Natural killer cell (primary cell): ENCODE measurements around the gene AKT1. TPM values are rescaled to one million over a fixed set of nuclear protein-coding genes. Genes with fewer than 3 reads are reported as not detected.
"Not testable (repeated sequence)": the region's sequence is repeated elsewhere in the genome, so short reads cannot be mapped to it uniquely, and the experiment has no call there.

ENCODE experiments used
- ATAC-seq, 3 donors: fragments of 150-1000 bp in 2 of 3; fragments of 200-7000 bp in 1 of 3; cut with Tn5 transposase; 1 replicate in 1 of 3; 2 replicates in 2 of 3; pipeline ENCODE4 v1.10.0; 2021; ENCODE audit warnings: mild to moderate bottlenecking in 2 of 3, moderate library complexity in 2 of 3
- DNase-seq, 2 donors: peaks; one replicate each; pipeline versions ENCODE4 v3.0.0 to v3.0.0-alpha.2; 2013 to 2021; ENCODE audit warnings: mixed read lengths in 1 of 2
- H3K27ac ChIP-seq: one replicate; pipeline ENCODE4 v1.5.1; 2013; ENCODE audit warnings: mild to moderate bottlenecking, low read length
- H3K27me3 ChIP-seq: one replicate; pipeline ENCODE4 v1.6.1; 2013; ENCODE audit warnings: low read length; ENCODE audit not compliant: control insufficient read depth, insufficient read depth
- H3K36me3 ChIP-seq: one replicate; pipeline ENCODE4 v1.6.1; 2013; ENCODE audit warnings: low read length; ENCODE audit not compliant: control insufficient read depth, insufficient read depth
- H3K4me1 ChIP-seq: one replicate; pipeline ENCODE4 v1.6.1; 2013; ENCODE audit warnings: low read length; ENCODE audit not compliant: control insufficient read depth, insufficient read depth
- H3K4me3 ChIP-seq: one replicate; pipeline ENCODE4 v1.5.1; 2013; ENCODE audit warnings: low read length
- H3K9me3 ChIP-seq: one replicate; pipeline ENCODE4 v1.6.1; 2013; ENCODE audit warnings: low read length; ENCODE audit not compliant: control insufficient read depth, insufficient read depth
- H3K27ac Mint-ChIP-seq, 2 donors: one replicate each; pipeline ENCODE4 v1.8.0; 2022; ENCODE audit warnings: mild to moderate bottlenecking in 2 of 2, mixed read lengths in 2 of 2, moderate library complexity in 1 of 2
- H3K27me3 Mint-ChIP-seq, 2 donors: one replicate each; pipeline ENCODE4 v1.8.0; 2022; ENCODE audit warnings: low read depth in 2 of 2, mixed read lengths in 2 of 2
- H3K36me3 Mint-ChIP-seq: one replicate; pipeline ENCODE4 v1.8.0; 2022; ENCODE audit warnings: mixed read lengths
- H3K4me1 Mint-ChIP-seq, 2 donors: one replicate each; pipeline ENCODE4 v1.8.0; 2022; ENCODE audit warnings: mixed read lengths in 2 of 2
- H3K4me3 Mint-ChIP-seq: one replicate; pipeline ENCODE4 v1.8.0; 2022; ENCODE audit warnings: mild to moderate bottlenecking, moderate library complexity, mixed read lengths
- H3K9me3 Mint-ChIP-seq, 2 donors: one replicate each; pipeline ENCODE4 v1.8.0; 2022; ENCODE audit warnings: mixed read lengths in 2 of 2
- WGBS: methylation state at CpG from one replicate; pipeline ENCODE4 v1.1.7; 2013; ENCODE audit warnings: missing lambda C conversion rate; ENCODE audit not compliant: insufficient coverage; 5-methylcytosine and 5-hydroxymethylcytosine counted together
- intact Hi-C: fragments of 100-400 bp; cut with micrococcal nuclease; formaldehyde crosslinking; loops from one replicate; pipeline ENCODE4 v1.14.2; 2022
- total RNA-seq, 4 donors: library from RNA; stranded (reverse); fragments of 120-200 nt in 1 of 4; gene quantifications; one replicate each; pipeline versions ENCODE4 v1.2.3 to v1.2.4, GENCODE V29; 2013 to 2022
- TF ChIP-seq, protein P1 (sequence below): fragments of 200-600 bp; IDR thresholded peaks from one replicate; pipeline ENCODE4 v1.8.0; 2022; ENCODE audit warnings: antibody characterized with exemption

AKT1 gene
- total RNA-seq, 3 donors from 2014 or later (not counting 1 experiment from before 2014, with no cell fraction given), result 152 to 163 (median 153) TPM

GRCh38 chr14:104843442-104844305 lies 48.1 kb upstream of the AKT1 start:
- Histone ChIP-seq H3K27me3 (peaks cover 30% of the 10 kb centered on the region), H3K4me1 (peaks cover 5% of the 10 kb centered on the region), H3K9me3 (no peaks in the 10 kb centered on the region), H3K36me3 (no peaks in the 10 kb centered on the region), H3K4me3 (no peak overlapping the region), H3K27ac (no peak overlapping the region)
- Mint-ChIP-seq H3K9me3 (no peaks in the 10 kb centered on the region), H3K27me3 (peaks cover 59 to 61% of the 10 kb centered on the region in 2 donors), H3K27ac (no peak overlapping the region), H3K4me3 (no peak overlapping the region), H3K36me3 (no peaks in the 10 kb centered on the region), H3K4me1 (no peaks in the 10 kb centered on the region)
- DNase-seq (no peak), ATAC-seq (no peak)
- TF ChIP-seq, protein P1, sequence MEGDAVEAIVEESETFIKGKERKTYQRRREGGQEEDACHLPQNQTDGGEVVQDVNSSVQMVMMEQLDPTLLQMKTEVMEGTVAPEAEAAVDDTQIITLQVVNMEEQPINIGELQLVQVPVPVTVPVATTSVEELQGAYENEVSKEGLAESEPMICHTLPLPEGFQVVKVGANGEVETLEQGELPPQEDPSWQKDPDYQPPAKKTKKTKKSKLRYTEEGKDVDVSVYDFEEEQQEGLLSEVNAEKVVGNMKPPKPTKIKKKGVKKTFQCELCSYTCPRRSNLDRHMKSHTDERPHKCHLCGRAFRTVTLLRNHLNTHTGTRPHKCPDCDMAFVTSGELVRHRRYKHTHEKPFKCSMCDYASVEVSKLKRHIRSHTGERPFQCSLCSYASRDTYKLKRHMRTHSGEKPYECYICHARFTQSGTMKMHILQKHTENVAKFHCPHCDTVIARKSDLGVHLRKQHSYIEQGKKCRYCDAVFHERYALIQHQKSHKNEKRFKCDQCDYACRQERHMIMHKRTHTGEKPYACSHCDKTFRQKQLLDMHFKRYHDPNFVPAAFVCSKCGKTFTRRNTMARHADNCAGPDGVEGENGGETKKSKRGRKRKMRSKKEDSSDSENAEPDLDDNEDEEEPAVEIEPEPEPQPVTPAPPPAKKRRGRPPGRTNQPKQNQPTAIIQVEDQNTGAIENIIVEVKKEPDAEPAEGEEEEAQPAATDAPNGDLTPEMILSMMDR, result no peak
- intact Hi-C loops, result no loop called here
- 3% methylated on average over 68 of the region's 69 CpGs for WGBS

GRCh38 chr14:104843006-104843405 lies 47.5 kb upstream of the AKT1 start:
- peaks cover 5% of the 10 kb centered on the region for H3K4me1 ChIP-seq

DNA sequence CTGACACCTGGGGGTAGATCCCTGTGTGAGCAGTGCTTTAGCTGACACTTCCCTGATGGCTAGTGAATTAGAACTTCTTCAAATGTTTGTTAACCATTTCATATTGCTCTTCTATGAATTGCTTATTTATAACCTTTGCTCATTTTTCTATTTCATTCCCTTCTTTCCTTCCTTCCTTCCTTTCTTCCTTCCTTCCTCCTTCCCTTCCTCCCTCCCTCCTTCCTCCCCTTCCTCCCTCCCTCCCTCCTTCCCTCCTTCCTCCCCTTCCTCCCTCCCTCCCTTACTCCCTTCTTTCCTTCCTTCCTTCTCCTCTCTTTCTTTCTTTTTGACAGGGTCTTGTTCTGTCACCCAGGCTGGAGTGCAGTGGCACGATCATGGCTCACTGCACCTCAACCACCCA lies 46.2 kb upstream of the AKT1 start:
- TF ChIP-seq, protein P1, result no peak
- Histone ChIP-seq H3K36me3 (no peaks in the 10 kb centered on the region), H3K4me3 (no peak overlapping the region), H3K9me3 (no peaks in the 10 kb centered on the region), H3K4me1 (peaks cover 5% of the 10 kb centered on the region), H3K27me3 (peaks cover 30% of the 10 kb centered on the region), H3K27ac (no peak overlapping the region)
- H3K9me3 Mint-ChIP-seq, result no peaks in the 10 kb centered on the region
- DNase-seq, result no peak
- H3K27ac Mint-ChIP-seq, result no peak overlapping the region
- no peak overlapping the region for H3K4me3 Mint-ChIP-seq
- H3K36me3 Mint-ChIP-seq, result no peaks in the 10 kb centered on the region
- intact Hi-C loops, result no loop called here
- 67% methylated on average over 1 of the region's 1 CpG for WGBS
- peaks cover 55 to 58% of the 10 kb centered on the region in 2 donors for H3K27me3 Mint-ChIP-seq
- ATAC-seq, result no peak
- no peaks in the 10 kb centered on the region for H3K4me1 Mint-ChIP-seq

More at GRCh38 chr14:104843006-104843405, 47.5 kb upstream of the AKT1 start:
- no peak for DNase-seq
- WGBS, result 39% methylated on average over 12 of the region's 13 CpGs
- Mint-ChIP-seq H3K27me3 (peaks cover 59 to 61% of the 10 kb centered on the region in 2 donors), H3K9me3 (no peaks in the 10 kb centered on the region), H3K36me3 (no peaks in the 10 kb centered on the region), H3K27ac (no peak overlapping the region), H3K4me3 (no peak overlapping the region), H3K4me1 (no peaks in the 10 kb centered on the region)
- H3K9me3 ChIP-seq, result no peaks in the 10 kb centered on the region
- no peak for ATAC-seq
- intact Hi-C loops, result no loop called here
- no peak overlapping the region for H3K27ac ChIP-seq
- H3K4me3 ChIP-seq, result no peak overlapping the region
- TF ChIP-seq, protein P1, result no peak
- H3K36me3 ChIP-seq, result no peaks in the 10 kb centered on the region
- H3K27me3 ChIP-seq, result peaks cover 30% of the 10 kb centered on the region

DNA sequence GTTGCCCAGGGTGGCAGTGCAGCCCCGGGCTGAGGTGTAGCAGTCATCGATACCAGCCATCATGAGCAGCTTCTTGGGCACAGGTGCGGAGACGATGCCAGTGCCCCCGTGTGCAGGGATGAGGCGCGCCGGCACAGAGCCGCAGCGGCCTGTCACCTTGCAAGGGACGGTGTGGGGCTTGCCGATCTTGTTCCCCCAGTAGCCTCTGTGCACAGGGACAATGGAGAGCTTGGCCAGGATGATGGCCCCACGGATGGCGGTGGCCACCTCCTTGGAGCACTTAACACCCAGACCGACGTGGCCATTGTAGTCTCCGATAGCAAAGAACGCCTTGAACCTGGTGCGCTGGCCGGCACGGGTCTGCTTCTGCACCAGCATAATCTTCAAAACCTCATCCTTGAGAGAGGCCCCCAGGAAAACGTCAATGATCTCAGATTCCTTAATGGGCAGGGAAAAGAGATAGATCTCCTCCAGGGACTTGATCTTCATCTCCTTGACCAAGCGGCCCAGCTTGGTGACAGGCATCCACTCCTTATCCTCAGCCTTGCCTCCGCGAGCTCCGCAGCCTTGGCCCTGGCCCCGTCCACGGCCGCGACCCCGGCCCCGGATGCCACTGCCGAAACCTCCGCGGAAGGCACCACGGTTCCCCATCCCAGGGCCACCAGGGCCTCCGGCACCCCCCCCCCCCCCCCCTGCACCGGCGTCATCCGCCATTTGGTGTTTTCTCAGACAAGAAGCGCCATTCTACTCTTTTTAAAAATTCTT lies 40.8 kb upstream of the AKT1 start:
- WGBS, result 92% methylated on average over 23 of the region's 41 CpGs
- H3K4me3 ChIP-seq, DNase-seq, ATAC-seq, H3K27ac Mint-ChIP-seq, H3K27ac ChIP-seq, H3K36me3 Mint-ChIP-seq, H3K4me1 ChIP-seq, H3K4me3 Mint-ChIP-seq, intact Hi-C loops, H3K4me1 Mint-ChIP-seq, H3K9me3 Mint-ChIP-seq, H3K36me3 ChIP-seq, H3K9me3 ChIP-seq, H3K27me3 ChIP-seq: not testable (repeated sequence)
- peaks cover 12 to 18% of the 10 kb centered on the region in 2 donors for H3K27me3 Mint-ChIP-seq
